A673 (cell line): ENCODE data around the gene SRSF5.

Experiments
- CTCF ChIP-seq: fragments of 300-800, 200-600 bp; sonication (generic); conservative IDR thresholded peaks from 2 replicates; pipeline ENCODE4 v1.5.1; 2017; ENCODE audit warnings: low read depth, mild to moderate bottlenecking, antibody characterized with exemption, low read length, moderate library complexity, mixed read lengths
- EZH2 ChIP-seq: fragments of 200-600 bp; sonication (generic); IDR thresholded peaks from 2 replicates; pipeline ENCODE4 v1.6.1; 2017; ENCODE audit warnings: borderline replicate concordance, low read depth, mild to moderate bottlenecking, mixed read lengths, antibody characterized with exemption, low read length; ENCODE audit not compliant: poor library complexity, severe bottlenecking

- TF ChIP-seq CTCF (no peak), EZH2 (no peak)
Observed at GRCh38 chr14:69807192-69807591, 40.2 kb downstream of the SRSF5 start.
